GM19468 (cell line): ENCODE measurements around the gene CABCOCO1.
A peak's percentile ranks its signal among the peaks of the same experiment; 100 is the strongest.

Experiments
- ATAC-seq: cut with Tn5 transposase; IDR thresholded peaks from one replicate; pipeline ENCODE4 v1.9.1; 2021; ENCODE audit warnings: mild to moderate bottlenecking, moderate library complexity, moderate number of reproducible peaks; ENCODE audit not compliant: unreplicated experiment; ENCODE audit errors: extremely low read depth

CABCOCO1 gene

GRCh38 chr10:61779950-61780659 is 117.4 kb downstream of the CABCOCO1 start:
- ATAC-seq = no peak

GRCh38 chr10:61780732-61781131 is 118.0 kb downstream of the CABCOCO1 start:
- ATAC-seq = no peak

GRCh38 chr10:61781969-61782403 is 119.3 kb downstream of the CABCOCO1 start:
- no peak for ATAC-seq

- no peak for ATAC-seq
Measured at GRCh38 chr10:61784354-61785133, 121.8 kb downstream of the CABCOCO1 start.

GRCh38 chr10:61785473-61786105 is 122.9 kb downstream of the CABCOCO1 start:
- ATAC-seq = no peak

- peak; percentile 89 for ATAC-seq
Measured at GRCh38 chr10:61786728-61787127, 124.0 kb downstream of the CABCOCO1 start.

GRCh38 chr10:61787170-61787569 is 124.4 kb downstream of the CABCOCO1 start:
- no peak for ATAC-seq

- ATAC-seq = no peak
Measured at GRCh38 chr10:61789031-61789430, 126.3 kb downstream of the CABCOCO1 start.

- no peak for ATAC-seq
Measured at GRCh38 chr10:61791216-61791615, 128.5 kb downstream of the CABCOCO1 start.

- ATAC-seq = no peak
Measured at GRCh38 chr10:61792097-61792716, 129.5 kb downstream of the CABCOCO1 start.

GRCh38 chr10:61792921-61793320 is 130.2 kb downstream of the CABCOCO1 start:
- ATAC-seq = no peak

GRCh38 chr10:61793760-61794703 is 131.3 kb downstream of the CABCOCO1 start:
- ATAC-seq = no peak

- no peak for ATAC-seq
Measured at GRCh38 chr10:61795147-61795546, 132.4 kb downstream of the CABCOCO1 start.

- no peak for ATAC-seq
Measured at GRCh38 chr10:61795551-61795950, 132.8 kb downstream of the CABCOCO1 start.

- ATAC-seq = no peak
Measured at GRCh38 chr10:61796785-61797184, 134.1 kb downstream of the CABCOCO1 start.

GRCh38 chr10:61797304-61798153 is 134.8 kb downstream of the CABCOCO1 start:
- no peak for ATAC-seq

GRCh38 chr10:61798713-61799112 is 136.0 kb downstream of the CABCOCO1 start:
- ATAC-seq = no peak

GRCh38 chr10:61801484-61801883 is 138.8 kb downstream of the CABCOCO1 start:
- ATAC-seq = no peak

GRCh38 chr10:61803269-61803668 is 140.5 kb downstream of the CABCOCO1 start:
- no peak for ATAC-seq
